DND-41 (cell line): Measurements from ENCODE around the gene HLCS.

Experiments used
- ATAC-seq: fragments of 200-7000 bp; cut with Tn5 transposase; 3 replicates; pipeline ENCODE4 v1.9.1; 2021; ENCODE audit warnings: low read depth; ENCODE audit not compliant: insufficient read depth
- DNase-seq: peaks from one replicate; pipeline ENCODE4 v3.0.0-alpha.2; 2020
- H2AFZ ChIP-seq: 2 replicates; pipeline ENCODE4 v1.6.0; 2012; ENCODE audit warnings: low read depth, low read length
- H3K27ac ChIP-seq: 2 replicates; pipeline ENCODE4 v1.5.1; 2012; ENCODE audit warnings: low read length, inconsistent platforms
- H3K27me3 ChIP-seq: fragments of 200-600 bp; sonication (generic); 2 replicates; pipeline ENCODE4 v1.6.0; 2012; ENCODE audit warnings: low read length, mild to moderate bottlenecking, inconsistent platforms; ENCODE audit not compliant: insufficient read depth, poor library complexity
- H3K36me3 ChIP-seq: 2 replicates; pipeline ENCODE4 v1.5.1; 2012; ENCODE audit warnings: low read length, inconsistent platforms; ENCODE audit not compliant: insufficient read depth
- H3K4me1 ChIP-seq: 2 replicates; pipeline ENCODE4 v1.5.1; 2012; ENCODE audit warnings: mild to moderate bottlenecking, low read length; ENCODE audit not compliant: insufficient read depth
- H3K4me2 ChIP-seq: 2 replicates; pipeline ENCODE4 v1.6.0; 2012; ENCODE audit warnings: mild to moderate bottlenecking, moderate library complexity, low read length, inconsistent platforms; ENCODE audit not compliant: insufficient read depth
- H3K4me3 ChIP-seq, 2 experiments: fragments of 200-600 bp in 1 of 2; shearing (Covaris generic) in 1 of 2; 2 replicates each; pipeline ENCODE4 v1.5.1; 2012 to 2016; ENCODE audit warnings: inconsistent platforms in 2 of 2, low read length in 2 of 2, mild to moderate bottlenecking in 2 of 2, low read depth in 1 of 2, moderate library complexity in 1 of 2
- H3K79me2 ChIP-seq: 2 replicates; pipeline ENCODE4 v1.6.0; 2012; ENCODE audit warnings: low read length, inconsistent platforms; ENCODE audit not compliant: insufficient read depth
- H3K9ac ChIP-seq: 2 replicates; pipeline ENCODE4 v1.6.0; 2012; ENCODE audit warnings: low read depth, mild to moderate bottlenecking, inconsistent platforms, low read length, moderate library complexity
- H3K9me3 ChIP-seq: 2 replicates; pipeline ENCODE4 v1.5.1; 2012; ENCODE audit warnings: low read length, moderate library complexity, mild to moderate bottlenecking, inconsistent platforms; ENCODE audit not compliant: insufficient read depth, severe bottlenecking
- H4K20me1 ChIP-seq: 2 replicates; pipeline ENCODE4 v1.6.0; 2012; ENCODE audit warnings: low read length; ENCODE audit not compliant: insufficient read depth
- CTCF ChIP-seq: IDR thresholded peaks from 2 replicates; pipeline ENCODE4 v1.5.1; 2012; ENCODE audit warnings: borderline replicate concordance, low read length, moderate library complexity, mild to moderate bottlenecking; ENCODE audit not compliant: poor library complexity, severe bottlenecking; ENCODE audit errors: extremely low read depth
- EZH2 ChIP-seq: IDR thresholded peaks from 3 replicates; pipeline ENCODE4 v1.6.1; 2012; ENCODE audit warnings: borderline replicate concordance, low read depth, mild to moderate bottlenecking, moderate library complexity, low read length, inconsistent platforms; ENCODE audit not compliant: severe bottlenecking

The HLCS gene

GRCh38 chr21:36744190-36744559, 222.3 kb downstream of the HLCS start:
- Histone ChIP-seq H3K36me3 (no peaks in the 10 kb centered on the region), H3K9me3 (no peaks in the 10 kb centered on the region), H3K79me2 (no peaks in the 10 kb centered on the region), H3K9ac (no peak overlapping the region), H3K27ac (no peak overlapping the region), H3K27me3 (no peaks in the 10 kb centered on the region), H2AFZ (no peak overlapping the region), H3K4me1 (no peaks in the 10 kb centered on the region), H3K4me2 (no peak overlapping the region), H4K20me1 (no peaks in the 10 kb centered on the region), H3K4me3 (no peak overlapping the region)
- DNase-seq (no peak), ATAC-seq (no peak)
- TF ChIP-seq EZH2, result no peak
- TF ChIP-seq CTCF, result no peak

- Histone ChIP-seq H4K20me1 (no peaks in the 10 kb centered on the region), H3K4me1 (no peaks in the 10 kb centered on the region), H3K27ac (no peak overlapping the region), H3K27me3 (no peaks in the 10 kb centered on the region), H2AFZ (no peak overlapping the region), H3K4me3 (no peak overlapping the region), H3K4me2 (no peak overlapping the region), H3K9me3 (no peaks in the 10 kb centered on the region), H3K36me3 (no peaks in the 10 kb centered on the region), H3K79me2 (no peaks in the 10 kb centered on the region), H3K9ac (no peak overlapping the region)
- TF ChIP-seq CTCF (no peak), EZH2 (no peak)
- DNase-seq (no peak), ATAC-seq (no peak)
These were observed 223.0 kb downstream of the HLCS start for GRCh38 chr21:36743446-36743845.

GRCh38 chr21:36743008-36743407, 223.5 kb downstream of the HLCS start:
- no peak overlapping the region for H3K4me3 ChIP-seq
- H3K79me2 ChIP-seq, result no peaks in the 10 kb centered on the region
- no peak for DNase-seq

More at GRCh38 chr21:36743008-36743407, 223.5 kb downstream of the HLCS start:
- TF ChIP-seq EZH2 (no peak), CTCF (no peak)
- Histone ChIP-seq H3K36me3 (no peaks in the 10 kb centered on the region), H3K4me2 (no peak overlapping the region), H2AFZ (no peak overlapping the region), H3K27ac (no peak overlapping the region), H3K4me1 (no peaks in the 10 kb centered on the region), H4K20me1 (no peaks in the 10 kb centered on the region), H3K27me3 (no peaks in the 10 kb centered on the region), H3K9me3 (no peaks in the 10 kb centered on the region), H3K9ac (no peak overlapping the region)
- no peak for ATAC-seq
